Stimulated activated CD4-positive, alpha-beta T cell treated with anti-CD3 and anti-CD28 coated beads, Interleukin-4, amount 100 ng/mL, for 4 hours (primary cell): ENCODE results near the gene TIGD1.
"Not testable (repeated sequence)": the region's sequence is repeated elsewhere in the genome, so short reads cannot be mapped to it uniquely, and the experiment has no call there.

Experiments used
- DNase-seq, 2 experiments: peaks; one replicate each; pipeline ENCODE4 v3.0.0-alpha.2; 2020

TIGD1 gene

DNA sequence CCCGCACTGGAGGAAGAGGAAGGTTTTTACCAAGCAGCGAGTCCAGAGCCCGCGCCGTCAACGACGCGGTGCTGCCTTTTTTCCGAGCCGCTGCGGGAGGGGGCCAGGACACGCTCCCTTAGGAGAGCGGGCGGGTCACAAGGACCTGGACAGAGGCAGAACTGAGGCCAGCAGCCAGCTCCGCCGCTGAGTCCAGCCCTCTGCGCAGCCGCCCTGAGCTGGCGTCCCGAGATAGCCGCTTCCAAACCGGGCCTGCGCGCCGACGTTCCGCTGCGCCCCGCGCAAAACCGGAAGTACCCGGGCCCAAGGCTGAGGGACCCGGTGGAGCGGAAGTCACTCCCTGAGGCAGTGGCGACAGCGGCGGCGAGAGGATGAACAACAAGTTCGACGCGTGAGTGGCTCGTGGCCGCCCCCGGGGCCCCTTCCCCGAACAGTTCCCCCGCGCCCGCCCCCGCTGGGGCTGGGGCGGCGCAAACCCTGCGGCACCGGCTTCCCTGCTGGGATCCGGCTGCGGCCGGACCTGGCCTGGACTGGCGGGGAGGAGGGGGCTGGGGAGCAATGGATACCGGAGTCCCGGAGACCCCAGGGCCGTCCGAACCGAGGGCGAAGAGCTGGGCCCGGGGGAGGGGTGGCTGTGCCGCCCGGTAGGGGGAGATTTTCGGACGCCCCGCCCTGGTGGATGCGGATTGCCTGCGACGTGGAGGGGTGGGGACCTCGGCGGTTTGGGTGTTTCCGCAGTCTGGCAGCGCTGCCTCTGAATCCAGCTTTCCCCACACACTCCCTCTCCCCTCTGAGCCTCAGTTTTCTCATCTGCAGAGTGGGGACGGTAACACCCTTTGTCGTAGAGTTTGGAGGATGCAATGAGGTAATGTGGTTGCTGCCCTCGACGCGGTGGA is at the start of gene TIGD1, which contains the start of gene EIF4E2:
Gene TIGD1, minus strand, starts transcription at position 204 of the 896 bp plus-strand sequence. CDS start 675 bp downstream, outside the sequence.
Gene EIF4E2, plus strand, starts transcription at position 336 of the 896 bp plus-strand sequence. Its CDS starts 36 bp downstream, at position 372.
- peak; percentile 88 to 93 for DNase-seq

GRCh38 chr2:232598293-232598692 is 47.9 kb upstream of the TIGD1 start:
- DNase-seq: no peak

- DNase-seq: no peak
Observed at GRCh38 chr2:232597362-232598079, 47.2 kb upstream of the TIGD1 start.

DNA sequence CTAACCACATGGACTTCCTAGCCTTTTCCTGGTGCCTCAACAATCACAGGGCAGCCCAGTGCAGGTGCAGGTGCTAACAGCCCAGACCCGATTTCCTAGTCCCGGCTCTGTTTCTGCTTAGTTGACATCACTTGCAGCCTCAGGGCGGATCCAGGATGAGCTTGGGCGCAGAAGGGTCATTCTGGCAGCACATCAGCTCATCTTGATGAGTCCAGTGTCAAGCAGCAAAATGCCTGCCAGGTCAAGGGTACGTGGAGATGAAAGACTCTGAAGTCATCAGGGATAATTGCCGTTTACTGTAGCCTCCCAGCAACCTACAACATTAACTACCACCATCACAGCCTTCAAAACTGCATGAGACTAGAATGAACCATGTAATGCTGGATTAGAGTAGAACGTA is 43.6 kb upstream of the TIGD1 start:
- no peak for DNase-seq

GRCh38 chr2:232592772-232593395 is 42.5 kb upstream of the TIGD1 start:
- DNase-seq: no peak

DNA sequence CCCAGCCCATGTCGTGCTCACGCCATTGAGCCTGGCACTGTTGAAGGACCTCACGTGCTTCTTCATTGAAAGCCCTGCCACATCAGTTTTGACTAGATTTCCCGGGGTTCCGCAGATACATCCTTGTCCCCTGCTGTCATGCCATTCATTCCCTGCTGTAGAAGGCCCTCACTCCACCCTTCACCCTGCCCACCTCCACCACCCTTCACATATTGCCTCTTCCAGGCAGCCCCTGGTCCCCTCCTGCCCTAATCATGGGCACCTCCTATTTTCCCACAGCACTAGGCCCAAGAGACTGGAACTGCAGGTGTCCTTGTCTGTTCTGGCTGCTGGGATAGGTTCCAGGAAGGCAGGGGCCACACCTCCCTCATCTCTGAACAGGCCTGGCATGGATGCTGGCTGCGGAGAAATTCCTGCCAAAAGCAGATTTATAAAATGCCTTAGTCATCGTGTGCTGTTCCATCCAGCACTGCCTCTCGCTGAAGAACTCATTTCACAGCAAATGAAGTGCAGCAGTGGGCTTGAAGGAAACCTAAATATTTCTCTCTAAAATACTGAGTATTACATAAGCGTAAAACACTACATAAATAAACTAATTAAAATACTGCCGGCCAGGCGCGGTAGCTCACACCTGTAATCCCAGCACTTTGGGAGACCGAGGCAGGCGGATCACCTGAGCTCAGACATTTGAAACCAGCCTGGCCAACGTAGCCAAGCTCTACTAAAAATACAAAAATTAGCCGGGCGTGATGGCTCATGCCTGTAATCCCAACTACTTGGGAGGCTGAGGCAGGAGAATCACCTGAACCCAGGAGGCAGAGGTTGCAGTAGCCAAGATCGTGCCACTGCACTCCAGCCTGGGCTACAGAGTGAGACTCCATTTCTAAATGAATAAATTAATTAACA is 38.6 kb upstream of the TIGD1 start:
- DNase-seq: no peak

DNA sequence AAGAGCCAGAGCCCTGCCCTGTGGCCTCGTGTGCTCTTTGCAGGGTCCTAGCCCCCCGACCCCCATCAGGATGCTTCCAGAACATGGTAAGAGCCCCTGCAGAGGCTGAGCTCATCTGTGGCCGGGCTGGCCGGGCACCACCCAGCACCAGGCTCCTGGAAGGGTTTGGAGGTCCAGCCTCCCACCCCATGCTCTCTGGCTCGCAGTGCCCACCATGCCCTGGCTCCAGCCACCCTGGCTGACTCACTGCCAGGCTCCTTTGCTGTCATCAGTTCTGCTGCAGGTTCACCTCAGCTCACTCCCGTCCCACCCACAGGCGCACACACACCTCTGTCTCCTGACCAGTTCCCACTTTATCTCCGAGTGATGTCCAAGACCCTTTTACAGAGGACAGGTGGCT is 37.7 kb upstream of the TIGD1 start:
- no peak for DNase-seq

GRCh38 chr2:232587512-232587911 is 37.2 kb upstream of the TIGD1 start:
- no peak for DNase-seq

GRCh38 chr2:232586943-232587505 is 36.7 kb upstream of the TIGD1 start:
- no peak for DNase-seq

DNA sequence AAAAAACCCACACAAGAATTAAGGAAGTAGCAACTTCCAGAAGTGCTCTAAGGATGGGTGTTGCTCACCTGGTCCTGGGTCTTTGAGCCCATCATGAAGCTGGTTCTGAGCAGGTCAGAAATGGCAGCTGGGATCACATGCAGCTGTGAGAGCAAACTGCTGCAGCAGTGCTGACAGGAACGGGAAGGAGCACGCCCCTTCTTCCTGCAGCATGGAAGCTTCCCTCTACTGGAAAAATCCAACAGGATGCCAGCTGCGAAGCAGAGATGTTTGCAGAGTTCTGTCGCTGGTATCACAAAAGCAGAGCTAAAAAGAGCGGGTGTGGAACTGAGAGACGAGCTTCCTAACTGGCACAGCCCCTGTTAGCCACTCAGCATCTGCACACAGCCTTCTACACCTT is 33.9 kb upstream of the TIGD1 start:
- DNase-seq: no peak

DNA sequence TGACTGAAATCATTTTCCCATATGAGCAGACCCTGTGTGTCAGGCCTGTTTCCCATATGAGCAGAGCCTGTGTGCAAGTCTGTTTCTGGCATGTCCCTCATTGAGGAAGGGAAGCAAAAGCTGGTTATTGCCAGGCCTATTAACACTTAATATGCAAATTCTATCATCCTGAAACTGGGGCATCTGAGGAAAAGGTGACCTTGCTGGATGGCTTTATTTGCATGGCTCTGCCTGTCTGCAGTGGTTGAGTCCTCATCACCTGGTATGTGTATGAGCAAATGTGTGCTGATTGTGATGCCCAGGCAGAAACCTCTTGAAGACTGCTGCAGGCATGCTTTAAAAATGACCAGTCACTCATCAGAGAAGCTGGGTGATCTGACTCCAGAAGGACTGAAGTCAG is 31.4 kb upstream of the TIGD1 start:
- no peak for DNase-seq

DNA sequence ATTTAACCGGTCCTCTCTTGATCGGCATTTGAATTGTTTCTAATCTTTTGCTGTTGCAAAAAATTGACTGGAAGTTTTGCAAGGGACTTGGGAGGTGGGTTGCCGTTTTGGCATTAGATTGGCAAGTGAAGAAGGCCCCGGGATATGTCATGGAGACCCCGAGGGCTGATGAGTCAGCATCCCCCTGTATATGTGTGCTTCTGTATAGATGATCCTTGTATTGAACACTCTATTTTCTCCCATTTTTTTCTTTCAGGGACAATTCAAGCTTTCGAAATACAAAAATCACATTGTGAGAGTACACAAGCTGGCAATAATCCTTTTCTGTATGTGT is 30.3 kb upstream of the TIGD1 start:
- no peak for DNase-seq

DNA sequence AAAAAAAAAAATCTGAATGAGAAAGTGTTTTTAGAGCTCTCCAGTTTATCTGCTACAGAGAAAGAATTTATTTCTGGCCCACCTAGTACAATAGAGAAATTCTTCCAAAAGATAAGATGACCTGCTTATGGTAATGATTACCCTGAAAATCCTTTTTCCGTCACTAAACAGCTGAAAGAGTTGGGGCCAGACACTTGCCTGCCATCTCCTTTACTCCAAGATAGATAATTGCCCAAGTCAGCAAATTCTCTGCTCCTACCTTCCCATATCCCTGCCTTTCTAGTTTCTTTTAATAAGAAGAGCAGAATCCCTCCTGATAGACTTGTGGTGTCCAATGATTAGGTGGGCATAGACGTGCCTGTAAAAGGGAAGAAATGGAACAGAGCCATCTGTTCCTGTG is 28.3 kb upstream of the TIGD1 start:
- DNase-seq: no peak

DNA sequence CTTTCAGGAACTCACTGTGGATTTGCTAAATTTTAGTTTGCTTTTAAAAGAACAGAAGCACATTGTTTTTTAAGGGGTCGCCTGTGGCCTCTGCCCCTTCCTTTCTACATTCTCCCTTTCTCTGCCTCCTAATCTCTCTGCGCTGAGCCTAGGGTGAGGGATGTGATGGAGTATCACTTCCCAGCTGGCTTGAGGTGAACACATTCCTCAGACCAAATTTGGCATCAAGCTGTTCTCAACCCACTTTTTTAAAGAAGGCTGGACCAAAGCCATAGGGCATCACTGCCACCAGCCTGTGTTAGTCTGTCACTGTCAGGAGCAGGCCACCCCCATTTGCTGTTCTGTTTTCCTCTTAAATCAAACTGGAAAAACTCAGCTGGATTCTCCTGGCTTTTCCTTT is 27.5 kb upstream of the TIGD1 start:
- no peak for DNase-seq

DNA sequence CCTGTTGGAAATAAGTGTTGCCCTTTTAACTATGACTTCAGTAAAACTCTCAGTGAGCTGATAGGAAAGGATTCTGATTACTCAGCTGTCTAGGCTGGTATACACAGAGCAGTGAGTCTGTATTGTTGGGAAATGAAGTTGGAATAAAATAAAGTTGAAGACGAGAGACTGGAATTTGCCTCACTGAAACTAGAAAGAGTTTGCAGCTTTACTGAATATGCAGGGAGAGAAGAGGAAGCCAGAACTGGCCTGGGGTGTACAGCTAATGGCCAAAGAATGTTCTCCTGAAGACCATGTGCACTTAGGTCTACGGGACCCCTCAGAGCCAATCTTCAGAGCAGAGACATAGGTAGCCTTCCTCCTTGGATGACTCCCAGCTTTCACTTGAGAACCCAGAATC is 26.6 kb upstream of the TIGD1 start:
- DNase-seq: no peak

DNA sequence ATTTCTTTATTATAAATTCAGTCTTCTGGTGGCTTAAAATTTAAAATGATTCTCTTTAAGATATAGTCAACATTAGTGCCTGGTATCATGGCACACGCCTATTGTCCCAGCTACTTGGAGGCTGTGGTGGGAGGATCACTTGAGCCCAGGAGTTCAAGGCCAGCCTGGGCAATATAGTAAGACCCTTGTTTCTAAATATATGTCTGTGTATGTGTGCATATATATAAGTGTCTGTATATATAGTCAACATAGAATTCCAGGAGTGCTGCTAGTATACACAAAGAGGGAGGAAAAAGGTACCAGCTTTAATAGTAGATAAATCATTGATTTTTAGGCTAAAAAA is 25.0 kb upstream of the TIGD1 start:
- DNase-seq: no peak

DNA sequence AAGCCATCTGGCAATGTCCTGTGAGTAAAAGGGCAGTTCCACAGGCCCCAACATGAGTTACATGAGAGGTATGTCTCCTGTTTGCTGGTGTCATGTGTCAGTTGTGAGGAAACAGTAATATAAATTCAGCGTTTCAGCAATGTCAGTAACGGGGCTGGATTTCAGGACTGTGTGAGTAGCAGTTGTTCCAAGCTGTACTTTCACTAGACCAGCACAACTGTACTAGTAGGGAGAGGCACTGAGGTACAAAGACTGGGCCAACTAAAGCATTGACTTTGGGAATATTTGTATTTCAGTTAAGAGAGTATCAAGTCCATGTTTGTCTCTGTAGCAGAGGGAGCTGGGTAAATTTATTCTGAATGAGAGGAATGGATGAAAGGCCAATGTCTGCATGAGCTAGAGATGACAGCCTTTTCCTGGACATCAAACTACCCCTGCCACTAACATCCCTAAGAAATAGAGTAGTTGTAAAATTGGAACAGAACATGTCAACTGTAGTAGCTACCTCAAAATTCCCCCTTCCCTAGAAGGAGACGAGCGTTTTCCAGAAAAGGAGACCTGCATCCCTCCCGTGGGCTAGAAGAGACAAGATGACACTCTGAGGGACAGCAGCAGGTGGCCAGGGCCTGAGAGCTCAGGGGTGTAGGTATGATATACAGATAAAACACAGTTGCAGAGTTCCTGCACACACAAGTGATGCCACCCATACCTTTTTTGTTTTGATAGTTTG is 24.5 kb upstream of the TIGD1 start:
- no peak for DNase-seq

DNA sequence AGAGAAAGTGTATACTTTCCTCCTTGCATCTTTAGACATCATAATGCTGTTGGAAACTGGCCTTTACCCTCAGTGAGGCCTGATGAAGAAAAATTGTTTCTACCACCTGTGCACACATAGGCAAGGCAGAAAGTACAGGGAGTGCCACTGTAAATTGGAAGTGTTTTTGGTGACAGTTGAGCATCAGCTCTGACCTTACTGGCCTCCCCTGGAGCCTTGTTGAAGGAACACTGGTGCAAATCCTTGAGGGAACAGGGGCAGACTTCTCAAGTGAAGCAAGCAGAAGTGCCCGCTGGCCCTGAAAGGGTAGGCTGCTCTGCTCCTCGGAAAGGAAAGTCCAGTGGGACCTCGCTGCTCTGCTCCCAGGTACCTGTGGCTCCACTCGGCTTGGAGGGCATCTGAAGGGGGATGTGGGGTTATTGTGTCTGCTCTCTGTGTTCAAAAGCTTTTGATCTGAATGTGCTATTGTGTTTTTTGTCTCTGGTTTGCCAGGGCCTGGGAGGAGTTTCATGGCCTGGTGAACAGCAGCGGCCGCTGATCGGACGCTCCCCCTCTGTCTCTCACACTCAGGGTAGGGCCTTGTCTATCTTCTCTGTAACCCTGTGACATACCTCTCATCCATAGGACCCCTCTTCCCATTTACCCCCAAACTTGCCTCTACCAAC is 23.5 kb upstream of the TIGD1 start:
- no peak for DNase-seq

DNA sequence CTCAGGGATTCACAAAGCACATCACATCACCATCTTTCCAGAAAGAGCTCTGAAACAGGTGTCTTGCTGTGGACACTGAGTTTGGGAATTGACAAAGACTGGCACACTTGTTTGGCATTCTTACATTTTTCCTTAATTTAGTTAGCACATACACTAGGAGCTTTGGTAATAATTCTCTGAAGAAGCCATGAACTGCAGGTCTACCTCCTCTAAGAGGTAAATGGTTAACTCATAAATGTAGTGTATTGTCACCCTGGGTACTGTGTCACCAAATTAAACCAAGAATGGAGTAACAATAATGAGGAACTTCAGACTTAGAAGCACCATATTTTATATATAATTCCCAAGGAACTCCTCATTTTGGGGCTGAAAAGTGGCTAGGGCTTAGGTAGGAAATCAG is 22.7 kb upstream of the TIGD1 start:
- DNase-seq: no peak

DNA sequence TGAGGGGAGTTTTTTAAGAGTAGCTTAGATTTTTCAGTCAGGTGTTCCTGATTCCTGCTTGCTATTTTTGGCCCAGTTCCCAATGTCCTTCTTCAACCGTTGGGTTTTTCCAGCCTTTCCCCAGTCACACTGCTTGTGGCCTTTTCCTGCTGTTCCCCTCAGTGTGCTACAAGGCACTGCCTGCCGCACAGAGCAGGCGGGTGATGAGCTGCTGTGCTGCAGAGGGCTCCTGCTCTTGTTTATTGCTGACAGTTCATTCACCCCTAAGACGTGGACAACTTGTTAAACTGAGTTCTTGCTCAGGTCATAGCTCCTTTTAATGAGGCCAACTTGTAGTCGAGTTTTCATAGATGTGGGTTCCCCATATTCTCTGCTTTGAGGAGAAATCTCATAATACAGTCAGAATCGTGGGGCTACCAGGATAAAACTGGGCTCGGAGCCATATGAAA is 20.7 kb upstream of the TIGD1 start:
- DNase-seq: no peak

DNA sequence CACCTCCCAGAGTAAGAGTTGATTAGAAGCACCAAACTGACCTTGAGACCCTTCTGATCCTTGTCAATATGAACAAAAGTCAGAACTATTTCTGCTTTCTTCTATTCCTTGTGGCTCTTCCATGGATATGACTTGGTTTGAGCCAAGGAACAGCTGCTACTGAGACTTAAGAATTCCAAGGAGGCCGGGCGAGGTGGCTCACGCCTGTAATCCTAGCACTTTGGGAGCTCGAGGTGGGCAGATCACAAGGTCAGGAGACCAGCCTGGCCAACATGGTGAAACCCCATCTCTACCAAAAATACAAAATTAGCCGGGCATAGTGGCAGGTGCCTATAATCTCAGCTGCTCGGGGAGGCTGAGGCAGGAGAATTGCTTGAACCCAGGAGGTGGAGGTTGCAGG is 20.1 kb upstream of the TIGD1 start:
- DNase-seq: not testable (repeated sequence)
